GM12864 (cell line): ENCODE data around the gene CNTFR.

Source experiments
- DNase-seq: peaks from one replicate; pipeline ENCODE4 v3.0.0-alpha.2; 2011; ENCODE audit warnings: low read depth
- H3K4me3 ChIP-seq: 2 replicates; pipeline ENCODE4 v1.5.1; 2011; ENCODE audit warnings: mild to moderate bottlenecking, low read depth, low read length, control low read depth
- CTCF ChIP-seq: IDR thresholded peaks from 2 replicates; pipeline ENCODE4 v1.5.1; 2011; ENCODE audit warnings: low read depth, mild to moderate bottlenecking, moderate library complexity, low read length, control low read depth, inconsistent platforms; ENCODE audit errors: missing control alignments

CNTFR gene

DNA sequence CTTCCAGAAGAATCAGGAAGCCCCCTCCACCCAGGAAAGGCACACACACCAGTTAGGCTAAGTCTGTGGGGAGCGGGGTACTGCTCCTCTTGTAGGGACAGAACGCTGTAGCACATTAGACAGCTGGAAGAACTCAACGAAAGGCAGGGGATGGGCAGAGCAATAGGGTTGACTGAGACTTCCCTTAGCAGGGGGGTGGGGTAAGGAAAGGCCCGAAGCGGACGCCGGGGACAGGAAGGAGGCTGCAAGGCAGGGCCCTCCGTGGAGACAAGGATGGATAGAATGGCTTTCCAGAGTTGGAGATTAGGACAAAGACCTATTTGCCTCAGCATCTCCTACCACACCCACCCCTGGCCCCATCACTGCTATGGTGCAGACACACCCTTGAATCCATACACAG, 14.3 kb downstream of the CNTFR start:
- no peak overlapping the region for H3K4me3 ChIP-seq
- TF ChIP-seq CTCF: no peak
- no peak for DNase-seq

DNA sequence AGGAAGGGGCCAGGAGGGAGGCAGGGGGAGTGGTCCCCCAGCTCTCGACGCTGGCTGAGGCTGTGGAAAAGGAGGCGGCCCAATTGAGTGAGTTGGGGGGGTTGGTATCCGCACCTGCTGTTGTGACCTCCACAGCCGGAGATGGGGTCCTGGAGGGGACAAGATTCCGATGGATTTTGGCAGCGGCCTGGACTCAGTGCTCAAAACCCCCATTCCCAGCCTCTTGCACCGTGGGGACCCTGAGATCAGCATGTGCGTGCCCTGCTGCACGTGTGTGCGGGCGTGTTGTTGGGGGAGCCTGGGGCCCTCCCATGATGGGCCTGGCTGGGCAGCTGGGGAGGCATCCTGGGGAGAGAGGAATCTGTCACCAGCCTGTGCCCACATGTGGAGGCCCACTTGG, 15.0 kb downstream of the CNTFR start:
- no peak overlapping the region for H3K4me3 ChIP-seq
- DNase-seq: no peak
- TF ChIP-seq CTCF: no peak

GRCh38 chr9:34573599-34574325, 15.8 kb downstream of the CNTFR start:
- H3K4me3 ChIP-seq: no peak overlapping the region
- TF ChIP-seq CTCF: no peak
- no peak for DNase-seq

- no peak for TF ChIP-seq CTCF
These were observed 16.9 kb downstream of the CNTFR start for GRCh38 chr9:34572628-34573027.

DNA sequence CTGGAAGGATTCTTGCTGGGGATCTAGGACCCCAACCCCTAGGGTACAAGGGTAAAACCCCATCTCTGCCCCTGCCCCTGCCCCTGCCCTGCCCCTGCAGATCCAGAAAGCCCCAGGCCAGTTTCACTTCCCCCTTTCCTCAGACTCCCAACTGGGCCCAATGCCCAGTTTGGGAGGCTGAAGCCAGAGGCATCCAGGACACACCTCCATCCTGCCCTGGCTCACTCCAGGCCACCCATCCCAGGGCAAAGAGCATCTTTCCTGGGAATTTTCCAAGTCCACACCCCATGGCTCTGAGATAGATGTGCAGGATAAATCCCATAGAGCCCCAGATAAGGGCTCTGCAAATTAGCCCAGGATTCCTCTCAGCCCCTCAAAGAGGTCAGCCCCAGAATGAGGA, 17.4 kb downstream of the CNTFR start:
- DNase-seq: no peak
- no peak for TF ChIP-seq CTCF
- H3K4me3 ChIP-seq: no peak overlapping the region

More at GRCh38 chr9:34572628-34573027, 16.9 kb downstream of the CNTFR start:
- H3K4me3 ChIP-seq: no peak overlapping the region
- no peak for DNase-seq

GRCh38 chr9:34571481-34571810, 18.1 kb downstream of the CNTFR start:
- no peak for DNase-seq
- no peak for TF ChIP-seq CTCF
- no peak overlapping the region for H3K4me3 ChIP-seq

DNA sequence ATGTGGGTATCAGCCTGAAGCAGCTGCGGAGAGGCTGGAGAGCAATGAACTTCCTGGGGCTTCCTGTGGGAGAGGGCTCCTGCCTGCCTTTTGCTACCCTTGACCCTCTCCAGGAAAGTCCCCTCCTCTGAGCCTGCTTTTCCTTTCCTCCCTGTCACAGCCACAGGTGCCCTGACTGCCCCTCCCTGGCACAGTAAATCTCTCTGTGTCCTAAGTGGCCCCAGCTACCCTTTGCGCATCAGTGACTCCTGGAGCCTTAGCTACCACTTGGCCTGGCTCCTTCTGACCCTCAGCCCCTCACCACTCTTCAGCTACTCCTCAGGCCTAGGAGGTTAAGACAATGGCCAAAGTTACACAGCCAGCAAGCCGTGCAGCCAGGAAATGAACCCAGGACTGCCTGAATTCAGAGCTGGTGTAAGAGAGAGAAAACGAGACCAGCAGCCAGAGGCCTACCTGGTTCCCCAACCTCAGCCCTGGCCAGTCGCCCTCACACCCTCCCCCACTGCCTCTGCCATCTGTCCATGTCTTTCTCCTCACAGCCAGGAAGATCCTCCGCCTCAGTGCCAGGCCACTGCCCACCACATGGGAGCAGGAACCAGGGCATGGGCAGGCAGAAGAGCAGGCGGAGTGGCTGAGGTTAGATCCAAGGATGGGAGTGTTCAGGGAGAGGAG, 18.6 kb downstream of the CNTFR start:
- TF ChIP-seq CTCF: no peak
- H3K4me3 ChIP-seq: no peak overlapping the region
- DNase-seq: no peak
